B cell (primary cell): ENCODE measurements around the gene KAZN. TPM values are rescaled to one million over a fixed set of nuclear protein-coding genes. Genes with fewer than 3 reads are reported as not detected.

Source experiments
- ATAC-seq: fragments of 200-7000 bp; cut with Tn5 transposase; one replicate; pipeline ENCODE4 v1.10.0; 2021; ENCODE audit warnings: low read depth, mild to moderate bottlenecking, moderate number of reproducible peaks, moderate library complexity
- CTCF ChIA-PET: fragments of 350-600 bp; sonication (Branson Sonifier 250); formaldehyde crosslinking; loops from one replicate; lab custom pipeline; 2021; ENCODE audit warnings: antibody characterized with exemption, inconsistent platforms; lab: Charles Lee
- POLR2A ChIA-PET: fragments of 350-600 bp; sonication (Branson Sonifier 250); formaldehyde crosslinking; loops from one replicate; lab custom pipeline; 2021; ENCODE audit warnings: antibody characterized with exemption; lab: Charles Lee
- DNase-seq: peaks from one replicate; pipeline ENCODE4 v3.0.0; 2013
- H2AFZ ChIP-seq: 2 replicates; pipeline ENCODE4 v1.6.1; 2012; ENCODE audit warnings: mild to moderate bottlenecking, low read depth, low read length; ENCODE audit not compliant: insufficient read depth, poor library complexity, severe bottlenecking
- H3K27ac ChIP-seq, 2 donors: 1 replicate in 1 of 2; 2 replicates in 1 of 2; pipeline ENCODE4 v1.5.1; 2012 to 2013; ENCODE audit warnings: low read length in 2 of 2, mild to moderate bottlenecking in 2 of 2, moderate library complexity in 1 of 2
- H3K27me3 ChIP-seq, 4 experiments: fragments of 200-600 bp in 1 of 4; sonication (generic) in 1 of 4; replicated peaks in 1 of 4; 1 replicate in 2 of 4; 2 replicates in 2 of 4; pipeline versions ENCODE4 v1.6.1 to v1.7.0; 2013 to 2016; ENCODE audit warnings: low read length in 3 of 4, mild to moderate bottlenecking in 2 of 4, mixed read lengths in 1 of 4, moderate library complexity in 1 of 4; ENCODE audit not compliant: insufficient read depth in 4 of 4, control insufficient read depth in 3 of 4; ENCODE audit errors: control extremely low read depth in 1 of 4
- H3K36me3 ChIP-seq, 2 experiments: replicated peaks in 1 of 2; 1 replicate in 1 of 2; 2 replicates in 1 of 2; pipeline versions ENCODE4 v1.6.1 to v1.7.1; 2013; ENCODE audit warnings: low read length in 1 of 2; ENCODE audit not compliant: insufficient read depth in 2 of 2, control insufficient read depth in 1 of 2; ENCODE audit errors: control extremely low read depth in 1 of 2, extremely low read depth in 1 of 2
- H3K4me1 ChIP-seq, 2 donors: fragments of 200-600 bp in 1 of 2; sonication (generic) in 1 of 2; 1 replicate in 1 of 2; 2 replicates in 1 of 2; pipeline versions ENCODE4 v1.5.1 to v1.6.1; 2013 to 2017; ENCODE audit warnings: low read length in 2 of 2; ENCODE audit not compliant: control insufficient read depth in 2 of 2, insufficient read depth in 2 of 2
- H3K4me2 ChIP-seq: replicated peaks from 2 replicates; pipeline ENCODE3; 2012; ENCODE audit warnings: mild to moderate bottlenecking, low read depth, low read length; ENCODE audit not compliant: poor library complexity, severe bottlenecking
- H3K4me3 ChIP-seq, 5 experiments: fragments of 200-600 bp in 1 of 5; sonication (generic) in 1 of 5; 1 replicate in 3 of 5; 2 replicates in 2 of 5; pipeline versions ENCODE4 v1.5.1 to v1.7.0; 2011 to 2016; ENCODE audit warnings: low read length in 4 of 5, mild to moderate bottlenecking in 4 of 5, low read depth in 2 of 5, control low read depth in 1 of 5, moderate library complexity in 1 of 5; ENCODE audit not compliant: insufficient read depth in 1 of 5; ENCODE audit errors: control extremely low read depth in 1 of 5, extremely low read depth in 1 of 5
- H3K79me2 ChIP-seq: fragments of 200-600 bp; sonication (generic); one replicate; pipeline ENCODE4 v1.6.0; 2016; ENCODE audit warnings: low read length; ENCODE audit not compliant: control insufficient read depth, insufficient read depth
- H3K9ac ChIP-seq: fragments of 200-600 bp; sonication (generic); 2 replicates; pipeline ENCODE4 v1.6.1; 2017; ENCODE audit warnings: mild to moderate bottlenecking, low read length, moderate library complexity
- H3K9me3 ChIP-seq, 3 donors: one replicate each; pipeline versions ENCODE4 v1.6.1 to v1.7.1; 2013; ENCODE audit warnings: low read length in 2 of 3; ENCODE audit not compliant: control insufficient read depth in 2 of 3, insufficient read depth in 1 of 3; ENCODE audit errors: control extremely low read depth in 1 of 3
- H4K20me1 ChIP-seq: 2 replicates; pipeline ENCODE4 v1.6.0; 2012; ENCODE audit warnings: mild to moderate bottlenecking, low read length; ENCODE audit not compliant: insufficient read depth, control insufficient read depth, poor library complexity, severe bottlenecking
- H3K27ac Mint-ChIP-seq: one replicate; pipeline ENCODE4 v1.8.0; 2021; ENCODE audit warnings: mixed read lengths
- H3K27me3 Mint-ChIP-seq: one replicate; pipeline ENCODE4 v1.8.0; 2021; ENCODE audit warnings: mixed read lengths
- H3K4me1 Mint-ChIP-seq: one replicate; pipeline ENCODE4 v1.8.0; 2021; ENCODE audit warnings: mixed read lengths
- H3K4me3 Mint-ChIP-seq: one replicate; pipeline ENCODE4 v1.8.0; 2021; ENCODE audit warnings: mixed read lengths
- H3K9me3 Mint-ChIP-seq: one replicate; pipeline ENCODE4 v1.8.0; 2022; ENCODE audit warnings: mixed read lengths; ENCODE audit not compliant: insufficient read depth
- CTCF ChIP-seq: fragments of 200-600 bp; IDR thresholded peaks from one replicate; pipeline ENCODE4 v1.8.0; 2022; ENCODE audit warnings: antibody characterized with exemption, mild to moderate bottlenecking
- EZH2 ChIP-seq: IDR thresholded peaks from 2 replicates; pipeline ENCODE4 v1.6.1; 2012; ENCODE audit warnings: borderline replicate concordance, low read depth, mild to moderate bottlenecking, moderate library complexity, low read length; ENCODE audit not compliant: insufficient read depth, poor library complexity, severe bottlenecking
- WGBS: methylation state at CpG from one replicate; pipeline ENCODE4 v1.1.5; 2013; ENCODE audit warnings: missing lambda C conversion rate; ENCODE audit not compliant: insufficient coverage; 5-methylcytosine and 5-hydroxymethylcytosine counted together
- intact Hi-C: fragments of 100-400 bp; cut with micrococcal nuclease; formaldehyde crosslinking; loops from one replicate; pipeline ENCODE4 v1.10.0; 2022
- polyA plus RNA-seq: library from polyadenylated mRNA; depleted of rRNA; stranded (reverse); fragments of >200 nt; gene quantifications from 2 replicates; pipeline ENCODE4 v1.2.3, GENCODE V29; 2012
- total RNA-seq, 2 donors: library from RNA; stranded (reverse); fragments of 120-200 nt in 1 of 2; gene quantifications; 1 replicate in 1 of 2; 2 replicates in 1 of 2; pipeline versions ENCODE4 v1.2.3 to v1.2.4, GENCODE V29; 2013 to 2022

KAZN gene
- total and polyA plus RNA-seq, 2 donors (not counting 1 experiment from before 2014, with no cell fraction given) = 0.13 to 0.39 TPM

GRCh38 chr1:14855268-14855667, 256.8 kb downstream of the KAZN start:
- H3K9ac ChIP-seq = no peak overlapping the region
- no peaks in the 10 kb centered on the region for H4K20me1 ChIP-seq
- ChIA-PET POLR2A (no interaction called here), CTCF (no interaction called here)
- H3K9me3 ChIP-seq = peaks cover 0 to 6% (median 0%) of the 10 kb centered on the region in 3 donors
- no peaks in the 10 kb centered on the region for H3K9me3 Mint-ChIP-seq
- no peaks in the 10 kb centered on the region for H3K79me2 ChIP-seq
- peaks cover 0 to 3% (median 0%) of the 10 kb centered on the region in 4 experiments for H3K27me3 ChIP-seq
- H3K4me1 ChIP-seq = no peaks in the 10 kb centered on the region
- no peak overlapping the region for H2AFZ ChIP-seq
- no peak overlapping the region for H3K4me3 ChIP-seq
- H3K27me3 Mint-ChIP-seq = peaks cover 8% of the 10 kb centered on the region
- DNase-seq (no peak), ATAC-seq (no peak)
- no peak overlapping the region for H3K27ac ChIP-seq
- 96% methylated on average over 3 of the region's 3 CpGs for WGBS
- no peaks in the 10 kb centered on the region for H3K4me1 Mint-ChIP-seq
- no peaks in the 10 kb centered on the region for H3K36me3 ChIP-seq
- no peak overlapping the region for H3K4me2 ChIP-seq
- H3K27ac Mint-ChIP-seq = no peak overlapping the region
- no peak overlapping the region for H3K4me3 Mint-ChIP-seq
- intact Hi-C loops = no loop called here
- TF ChIP-seq EZH2 (no peak), CTCF (no peak)

GRCh38 chr1:14855801-14856200, 257.3 kb downstream of the KAZN start:
- H3K36me3 ChIP-seq = no peaks in the 10 kb centered on the region
- TF ChIP-seq CTCF = no peak
- TF ChIP-seq EZH2 = no peak
- no peaks in the 10 kb centered on the region for H3K4me1 ChIP-seq
- intact Hi-C loops = no loop called here
- H3K4me3 ChIP-seq = no peak overlapping the region
- no peak overlapping the region for H2AFZ ChIP-seq
- no peak overlapping the region for H3K27ac ChIP-seq
- no peak overlapping the region for H3K9ac ChIP-seq
- WGBS = 72% methylated on average over 2 of the region's 6 CpGs
- H3K9me3 ChIP-seq = peaks cover 0 to 6% (median 0%) of the 10 kb centered on the region in 3 donors
- H3K4me1 Mint-ChIP-seq = no peaks in the 10 kb centered on the region
- no peak for DNase-seq
- no peak overlapping the region for H3K4me3 Mint-ChIP-seq
- ATAC-seq = no peak
- H3K9me3 Mint-ChIP-seq = no peaks in the 10 kb centered on the region
- H4K20me1 ChIP-seq = no peaks in the 10 kb centered on the region
- ChIA-PET POLR2A (no interaction called here), CTCF (no interaction called here)
- H3K27me3 ChIP-seq = peaks cover 0 to 3% (median 0%) of the 10 kb centered on the region in 4 experiments
- H3K4me2 ChIP-seq = no peak overlapping the region
- H3K27ac Mint-ChIP-seq = no peak overlapping the region
- H3K27me3 Mint-ChIP-seq = peaks cover 14% of the 10 kb centered on the region
- no peaks in the 10 kb centered on the region for H3K79me2 ChIP-seq
